Fibroblast of mammary gland (primary cell): Measurements from ENCODE around the gene CDK14.
"Not testable (repeated sequence)": the region's sequence is repeated elsewhere in the genome, so short reads cannot be mapped to it uniquely, and the experiment has no call there.

Experiments
- DNase-seq: peaks from one replicate; pipeline ENCODE4 v3.0.0-alpha.2; 2010; ENCODE audit warnings: low read depth
- H3K4me3 ChIP-seq: 2 replicates; pipeline ENCODE4 v1.5.1; 2011; ENCODE audit warnings: low read depth, mild to moderate bottlenecking, low read length, moderate library complexity; ENCODE audit not compliant: control insufficient read depth
- TF ChIP-seq, protein P1 (sequence below): conservative IDR thresholded peaks from 2 replicates; pipeline ENCODE4 v1.5.1; 2011; ENCODE audit warnings: low read depth, low read length, inconsistent platforms; ENCODE audit not compliant: control insufficient read depth, insufficient read depth

CDK14 gene

GRCh38 chr7:90625051-90625450 is 28.9 kb downstream of the CDK14 start:
- no peak overlapping the region for H3K4me3 ChIP-seq
- DNase-seq, result peak; percentile 33

DNA sequence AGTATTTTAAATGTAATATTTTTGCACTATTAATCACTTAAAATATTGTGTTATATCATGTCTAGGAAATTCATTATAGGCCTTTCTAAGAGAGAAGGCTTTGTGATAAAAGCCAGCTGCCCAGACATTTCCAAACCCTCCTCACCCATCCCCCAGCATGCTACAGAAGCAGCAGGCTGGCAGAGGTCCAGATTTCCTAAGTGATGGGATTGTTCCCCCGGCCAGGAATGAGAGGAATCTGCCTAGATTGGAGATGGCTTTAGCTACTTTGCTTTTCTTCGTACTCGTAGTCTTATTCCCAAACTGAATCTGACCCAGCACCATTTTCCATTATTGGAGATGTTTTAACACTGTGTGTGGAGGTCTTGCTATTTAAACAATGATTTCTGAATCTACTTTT is 29.4 kb downstream of the CDK14 start:
- TF ChIP-seq, protein P1, sequence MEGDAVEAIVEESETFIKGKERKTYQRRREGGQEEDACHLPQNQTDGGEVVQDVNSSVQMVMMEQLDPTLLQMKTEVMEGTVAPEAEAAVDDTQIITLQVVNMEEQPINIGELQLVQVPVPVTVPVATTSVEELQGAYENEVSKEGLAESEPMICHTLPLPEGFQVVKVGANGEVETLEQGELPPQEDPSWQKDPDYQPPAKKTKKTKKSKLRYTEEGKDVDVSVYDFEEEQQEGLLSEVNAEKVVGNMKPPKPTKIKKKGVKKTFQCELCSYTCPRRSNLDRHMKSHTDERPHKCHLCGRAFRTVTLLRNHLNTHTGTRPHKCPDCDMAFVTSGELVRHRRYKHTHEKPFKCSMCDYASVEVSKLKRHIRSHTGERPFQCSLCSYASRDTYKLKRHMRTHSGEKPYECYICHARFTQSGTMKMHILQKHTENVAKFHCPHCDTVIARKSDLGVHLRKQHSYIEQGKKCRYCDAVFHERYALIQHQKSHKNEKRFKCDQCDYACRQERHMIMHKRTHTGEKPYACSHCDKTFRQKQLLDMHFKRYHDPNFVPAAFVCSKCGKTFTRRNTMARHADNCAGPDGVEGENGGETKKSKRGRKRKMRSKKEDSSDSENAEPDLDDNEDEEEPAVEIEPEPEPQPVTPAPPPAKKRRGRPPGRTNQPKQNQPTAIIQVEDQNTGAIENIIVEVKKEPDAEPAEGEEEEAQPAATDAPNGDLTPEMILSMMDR, result no peak
- no peak overlapping the region for H3K4me3 ChIP-seq
- DNase-seq, result peak; percentile 46

More at GRCh38 chr7:90625051-90625450, 28.9 kb downstream of the CDK14 start:
- TF ChIP-seq, protein P1, result no peak

GRCh38 chr7:90626013-90626412 is 29.9 kb downstream of the CDK14 start:
- TF ChIP-seq, protein P1, result no peak
- DNase-seq, result peak; percentile 51
- H3K4me3 ChIP-seq, result no peak overlapping the region

GRCh38 chr7:90629297-90629918 is 33.3 kb downstream of the CDK14 start:
- peak; percentile 72 for DNase-seq
- no peak overlapping the region for H3K4me3 ChIP-seq
- TF ChIP-seq, protein P1, result peak; percentile 75

GRCh38 chr7:90631502-90631901 is 35.4 kb downstream of the CDK14 start:
- H3K4me3 ChIP-seq, result no peak overlapping the region
- no peak for DNase-seq
- TF ChIP-seq, protein P1, result no peak

GRCh38 chr7:90639683-90640082 is 43.6 kb downstream of the CDK14 start:
- DNase-seq, H3K4me3 ChIP-seq: not testable (repeated sequence)

- TF ChIP-seq, protein P1, result no peak
- DNase-seq, result no peak
- H3K4me3 ChIP-seq, result no peak overlapping the region
These were observed 46.9 kb downstream of the CDK14 start for GRCh38 chr7:90642978-90643377.
